ENCODE data around the gene IL1RAPL2.

IL1RAPL2 gene

GRCh38 chrX:105269386-105269785 is 703.4 kb downstream of the IL1RAPL2 start:
- no peak overlapping the region for H3K4me2 ChIP-seq (ENCODE audit: low read length)
- no peaks in the 10 kb centered on the region for H3K27me3 ChIP-seq (ENCODE audit: control insufficient read depth, low read length)
- no peaks in the 10 kb centered on the region for H3K9me2 ChIP-seq (replicated peaks; ENCODE audit: control insufficient read depth, low read length)
- H3K4me1 ChIP-seq (ENCODE audit: control insufficient read depth, low read length), result no peaks in the 10 kb centered on the region
- H3K36me3 ChIP-seq (ENCODE audit: control insufficient read depth, low read length), result no peaks in the 10 kb centered on the region
- TF ChIP-seq, protein P1, sequence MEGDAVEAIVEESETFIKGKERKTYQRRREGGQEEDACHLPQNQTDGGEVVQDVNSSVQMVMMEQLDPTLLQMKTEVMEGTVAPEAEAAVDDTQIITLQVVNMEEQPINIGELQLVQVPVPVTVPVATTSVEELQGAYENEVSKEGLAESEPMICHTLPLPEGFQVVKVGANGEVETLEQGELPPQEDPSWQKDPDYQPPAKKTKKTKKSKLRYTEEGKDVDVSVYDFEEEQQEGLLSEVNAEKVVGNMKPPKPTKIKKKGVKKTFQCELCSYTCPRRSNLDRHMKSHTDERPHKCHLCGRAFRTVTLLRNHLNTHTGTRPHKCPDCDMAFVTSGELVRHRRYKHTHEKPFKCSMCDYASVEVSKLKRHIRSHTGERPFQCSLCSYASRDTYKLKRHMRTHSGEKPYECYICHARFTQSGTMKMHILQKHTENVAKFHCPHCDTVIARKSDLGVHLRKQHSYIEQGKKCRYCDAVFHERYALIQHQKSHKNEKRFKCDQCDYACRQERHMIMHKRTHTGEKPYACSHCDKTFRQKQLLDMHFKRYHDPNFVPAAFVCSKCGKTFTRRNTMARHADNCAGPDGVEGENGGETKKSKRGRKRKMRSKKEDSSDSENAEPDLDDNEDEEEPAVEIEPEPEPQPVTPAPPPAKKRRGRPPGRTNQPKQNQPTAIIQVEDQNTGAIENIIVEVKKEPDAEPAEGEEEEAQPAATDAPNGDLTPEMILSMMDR (IDR thresholded peaks at IDR 0.05; ENCODE audit: low read depth, low read length, poor library complexity, severe bottlenecking), result no peak
- no peak overlapping the region for H3K27ac ChIP-seq (ENCODE audit: low read depth, low read length)
- no peaks in the 10 kb centered on the region for H4K20me1 ChIP-seq (ENCODE audit: control insufficient read depth, insufficient read depth, low read depth, low read length)
- H3K4me3 ChIP-seq (ENCODE audit: low read length), result no peak overlapping the region
- H3F3A ChIP-seq (ENCODE audit: control insufficient read depth, insufficient read depth), result no peaks in the 10 kb centered on the region
- no peaks in the 10 kb centered on the region for H3K9me3 ChIP-seq (ENCODE audit: control insufficient read depth, insufficient read depth, low read length)
- no peaks in the 10 kb centered on the region for H3K79me2 ChIP-seq (ENCODE audit: control insufficient read depth, low read length)

DNA sequence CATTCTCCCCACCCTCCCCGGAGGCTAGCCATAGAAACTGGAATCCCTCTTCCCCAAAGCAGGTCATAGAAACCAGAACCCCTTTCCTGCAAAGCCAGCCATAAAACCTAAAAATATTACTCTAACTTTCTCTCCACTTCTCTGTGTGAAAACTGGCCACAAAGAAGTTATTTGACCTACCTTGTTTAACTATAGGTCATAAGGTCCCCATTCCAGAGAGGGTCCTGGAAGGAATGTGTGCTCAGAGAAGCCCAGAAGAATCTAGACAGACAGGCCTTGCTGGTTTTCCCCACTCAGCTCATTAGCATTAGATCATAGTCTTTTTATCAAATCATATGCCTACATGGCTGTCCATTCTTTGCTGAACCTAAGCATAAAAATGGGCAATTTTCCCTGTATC is 707.3 kb downstream of the IL1RAPL2 start:
- Histone ChIP-seq H3K4me1 (ENCODE audit: control insufficient read depth, low read length) (no peaks in the 10 kb centered on the region), H3K27me3 (ENCODE audit: control insufficient read depth, low read length) (no peaks in the 10 kb centered on the region), H3F3A (ENCODE audit: control insufficient read depth, insufficient read depth) (no peaks in the 10 kb centered on the region), H3K79me2 (ENCODE audit: control insufficient read depth, low read length) (no peaks in the 10 kb centered on the region), H3K4me2 (ENCODE audit: low read length) (no peak overlapping the region), H4K20me1 (ENCODE audit: control insufficient read depth, insufficient read depth, low read depth, low read length) (no peaks in the 10 kb centered on the region), H3K9me2 (replicated peaks; ENCODE audit: control insufficient read depth, low read length) (no peaks in the 10 kb centered on the region), H3K27ac (ENCODE audit: low read depth, low read length) (no peak overlapping the region), H3K36me3 (ENCODE audit: control insufficient read depth, low read length) (no peaks in the 10 kb centered on the region), H3K4me3 (ENCODE audit: low read length) (no peak overlapping the region), H3K9me3 (ENCODE audit: control insufficient read depth, insufficient read depth, low read length) (no peaks in the 10 kb centered on the region)
- TF ChIP-seq, protein P1 (IDR thresholded peaks at IDR 0.05; ENCODE audit: low read depth, low read length, poor library complexity, severe bottlenecking), result no peak
- no peak for TF ChIP-seq EZH2phosphoT487 (IDR thresholded peaks at IDR 0.05; ENCODE audit: borderline replicate concordance, low read length)

DNA sequence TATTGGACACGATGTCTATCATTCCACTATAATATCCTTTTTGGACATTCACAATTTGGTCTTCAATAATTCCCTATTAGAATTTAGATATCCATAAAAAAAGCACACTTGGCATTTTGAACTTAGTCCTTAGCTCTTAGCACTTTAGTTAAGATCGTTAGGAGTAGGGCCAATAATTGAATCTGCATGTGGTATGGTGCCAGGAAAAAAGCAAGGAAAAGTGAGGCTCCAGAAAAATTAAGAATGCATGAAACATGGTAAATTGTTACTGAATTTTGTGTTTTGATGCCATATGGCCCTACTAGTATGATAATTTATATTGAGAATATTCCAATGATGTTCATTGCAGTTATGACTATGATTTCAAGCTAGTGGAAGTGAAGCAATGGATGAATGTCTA is 708.1 kb downstream of the IL1RAPL2 start:
- Histone ChIP-seq H4K20me1 (ENCODE audit: control insufficient read depth, insufficient read depth, low read depth, low read length) (no peaks in the 10 kb centered on the region), H3K79me2 (ENCODE audit: control insufficient read depth, low read length) (no peaks in the 10 kb centered on the region), H3K4me1 (ENCODE audit: control insufficient read depth, low read length) (no peaks in the 10 kb centered on the region), H3F3A (ENCODE audit: control insufficient read depth, insufficient read depth) (no peaks in the 10 kb centered on the region), H3K27ac (ENCODE audit: low read depth, low read length) (no peak overlapping the region), H3K27me3 (ENCODE audit: control insufficient read depth, low read length) (no peaks in the 10 kb centered on the region), H3K9me3 (ENCODE audit: control insufficient read depth, insufficient read depth, low read length) (no peaks in the 10 kb centered on the region), H3K4me3 (ENCODE audit: low read length) (no peak overlapping the region), H3K4me2 (ENCODE audit: low read length) (no peak overlapping the region), H3K36me3 (ENCODE audit: control insufficient read depth, low read length) (no peaks in the 10 kb centered on the region), H3K9me2 (replicated peaks; ENCODE audit: control insufficient read depth, low read length) (no peaks in the 10 kb centered on the region)
- TF ChIP-seq EZH2phosphoT487 (IDR thresholded peaks at IDR 0.05; ENCODE audit: borderline replicate concordance, low read length), result no peak
- TF ChIP-seq, protein P1 (IDR thresholded peaks at IDR 0.05; ENCODE audit: low read depth, low read length, poor library complexity, severe bottlenecking), result no peak

GRCh38 chrX:105277132-105277531 is 711.1 kb downstream of the IL1RAPL2 start:
- H3K27ac ChIP-seq (ENCODE audit: low read depth, low read length), result no peak overlapping the region

More at GRCh38 chrX:105277132-105277531, 711.1 kb downstream of the IL1RAPL2 start:
- Histone ChIP-seq H4K20me1 (ENCODE audit: control insufficient read depth, insufficient read depth, low read depth, low read length) (no peaks in the 10 kb centered on the region), H3K4me3 (ENCODE audit: low read length) (no peak overlapping the region), H3K79me2 (ENCODE audit: control insufficient read depth, low read length) (no peaks in the 10 kb centered on the region), H3K9me3 (ENCODE audit: control insufficient read depth, insufficient read depth, low read length) (no peaks in the 10 kb centered on the region), H3K36me3 (ENCODE audit: control insufficient read depth, low read length) (no peaks in the 10 kb centered on the region), H3K4me1 (ENCODE audit: control insufficient read depth, low read length) (no peaks in the 10 kb centered on the region), H3K27me3 (ENCODE audit: control insufficient read depth, low read length) (no peaks in the 10 kb centered on the region), H3K9me2 (replicated peaks; ENCODE audit: control insufficient read depth, low read length) (no peaks in the 10 kb centered on the region), H3K4me2 (ENCODE audit: low read length) (no peak overlapping the region), H3F3A (ENCODE audit: control insufficient read depth, insufficient read depth) (no peaks in the 10 kb centered on the region)
- TF ChIP-seq, protein P1 (IDR thresholded peaks at IDR 0.05; ENCODE audit: low read depth, low read length, poor library complexity, severe bottlenecking), result no peak
- TF ChIP-seq EZH2phosphoT487 (IDR thresholded peaks at IDR 0.05; ENCODE audit: borderline replicate concordance, low read length), result no peak

Measured in DOHH2 (cell line).